Measurements from ENCODE around the gene RPL15. TPM values are rescaled to one million over a fixed set of nuclear protein-coding genes. Genes with fewer than 3 reads are reported as not detected.

RPL15 gene
- total and polyA plus RNA-seq, 2 of the 13 experiments (the other 11 are each of a cell fraction or from before 2014, with no cell fraction given) = 1,297 to 3,693 TPM

GRCh38 chr3:23916152-23916885, 613 bp upstream of the RPL15 start (continued):
- TF ChIP-seq AKNA (CRISPR knock-in tag; IDR thresholded peaks at IDR 0.05; ENCODE audit: borderline replicate concordance) (no peak), ZBTB44 (CRISPR knock-in tag; IDR thresholded peaks at IDR 0.05) (no peak), ZMYM2 (CRISPR knock-in tag; IDR thresholded peaks at IDR 0.05) (no peak), ZNF605 (CRISPR knock-in tag; IDR thresholded peaks at IDR 0.05) (0 out of 2 replicates have a peak, but pooled peaks have one; percentile 61), ZFP82 (CRISPR knock-in tag; IDR thresholded peaks at IDR 0.05; ENCODE audit: borderline replicate concordance) (peak; percentile 75; the same call in 1 of the 2 replicates), ISX (CRISPR knock-in tag; conservative IDR thresholded peaks at IDR 0.05) (no peak), TARDBP (CRISPR knock-in tag; IDR thresholded peaks at IDR 0.05) (no peak), CSRNP2 (CRISPR knock-in tag; conservative IDR thresholded peaks at IDR 0.05; ENCODE audit: low read depth) (no peak), ZBTB39 (CRISPR knock-in tag; IDR thresholded peaks at IDR 0.05) (no peak), CREBL2 (CRISPR knock-in tag; IDR thresholded peaks at IDR 0.05; ENCODE audit: borderline replicate concordance) (no peak), ZBTB21 (CRISPR knock-in tag; IDR thresholded peaks at IDR 0.05) (peak; percentile 8; the same call in 1 of the 2 replicates), PAWR (CRISPR knock-in tag; IDR thresholded peaks at IDR 0.05; ENCODE audit: borderline replicate concordance) (no peak), GLI4 (CRISPR knock-in tag; IDR thresholded peaks at IDR 0.05; ENCODE audit: borderline replicate concordance) (peak; percentile 59; the same call in 1 of the 2 replicates), HOXA5 (CRISPR knock-in tag; IDR thresholded peaks at IDR 0.05) (0 out of 2 replicates have a peak, but pooled peaks have one; percentile 17), FOSL1 (CRISPR knock-in tag; IDR thresholded peaks at IDR 0.05; ENCODE audit: borderline replicate concordance) (no peak), ASH2L (IDR thresholded peaks at IDR 0.05; ENCODE audit: insufficient read length, low read depth, low read length) (no peak), ZNF703 (CRISPR knock-in tag; IDR thresholded peaks at IDR 0.05; ENCODE audit: borderline replicate concordance) (0 out of 2 replicates have a peak, but pooled peaks have one; percentile 86), ZNF292 (CRISPR knock-in tag; IDR thresholded peaks at IDR 0.05; ENCODE audit: borderline replicate concordance, low read depth) (peak; percentile 98; the same call in 1 of the 2 replicates)
